ENCODE data around the gene FUCA2. TPM values are rescaled to one million over a fixed set of nuclear protein-coding genes. Genes with fewer than 3 reads are reported as not detected.

The FUCA2 gene
- total RNA-seq, 1 donor from 2014 or later: 64.0 TPM

DNA sequence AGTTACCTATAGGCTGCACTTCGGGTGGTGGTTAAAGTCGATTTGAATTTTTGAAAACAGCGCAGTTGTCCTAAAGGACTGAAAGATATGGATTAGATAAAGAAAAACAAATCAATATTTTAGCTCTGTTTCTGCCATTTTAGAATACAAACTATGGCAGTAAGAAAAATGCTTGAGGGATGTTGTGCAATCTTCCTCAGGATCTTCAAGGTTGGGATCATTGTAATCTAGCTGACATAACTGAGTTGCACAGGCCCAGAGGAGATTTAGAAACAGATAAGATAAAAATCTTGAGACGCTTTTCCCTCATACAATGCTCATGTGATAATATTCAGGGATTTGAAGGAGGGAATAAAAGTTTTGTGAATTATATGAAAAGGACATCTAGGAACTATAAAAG, 60.0 kb downstream of the FUCA2 start:
- Mint-ChIP-seq H3K4me1 (ENCODE audit: low read depth, unreplicated experiment) (peaks cover 5% of the 10 kb centered on the region), H3K36me3 (ENCODE audit: low read depth, unreplicated experiment) (no peaks in the 10 kb centered on the region), H3K9me3 (ENCODE audit: unreplicated experiment) (no peaks in the 10 kb centered on the region), H3K4me3 (ENCODE audit: unreplicated experiment) (peak overlapping the region; percentile 99), H3K27me3 (ENCODE audit: low read depth, unreplicated experiment) (no peaks in the 10 kb centered on the region), H3K27ac (ENCODE audit: unreplicated experiment) (peak overlapping the region; percentile 88)
- Histone ChIP-seq H3K4me3 (ENCODE audit: insufficient read depth, low read depth, low read length) (peak overlapping the region; percentile 94), H3K9ac (ENCODE audit: low read length) (peak overlapping the region; percentile 96), H3K27ac (ENCODE audit: low read depth, low read length) (peak overlapping the region; percentile 86), H4K20me1 (ENCODE audit: insufficient read depth, low read length) (no peaks in the 10 kb centered on the region), H2AFZ (ENCODE audit: low read depth, low read length) (peak overlapping the region; percentile 91), H3K36me3 (ENCODE audit: insufficient read depth, low read length) (no peaks in the 10 kb centered on the region), H3K9me3 (ENCODE audit: insufficient read depth, low read depth, low read length) (no peaks in the 10 kb centered on the region), H3K4me1 (ENCODE audit: insufficient read depth, low read length) (peaks cover 15% of the 10 kb centered on the region), H3K4me2 (ENCODE audit: low read length) (peak overlapping the region; percentile 89), H3K79me2 (ENCODE audit: insufficient read depth, low read length) (peaks cover 56% of the 10 kb centered on the region), H3K27me3 (ENCODE audit: insufficient read depth, low read length) (no peaks in the 10 kb centered on the region)
- FAIRE-seq (no peak), DNase-seq (ENCODE audit: low read depth) (no peak)
- no peak for TF ChIP-seq EZH2 (IDR thresholded peaks at IDR 0.05; ENCODE audit: insufficient read depth, low read length)

DNA sequence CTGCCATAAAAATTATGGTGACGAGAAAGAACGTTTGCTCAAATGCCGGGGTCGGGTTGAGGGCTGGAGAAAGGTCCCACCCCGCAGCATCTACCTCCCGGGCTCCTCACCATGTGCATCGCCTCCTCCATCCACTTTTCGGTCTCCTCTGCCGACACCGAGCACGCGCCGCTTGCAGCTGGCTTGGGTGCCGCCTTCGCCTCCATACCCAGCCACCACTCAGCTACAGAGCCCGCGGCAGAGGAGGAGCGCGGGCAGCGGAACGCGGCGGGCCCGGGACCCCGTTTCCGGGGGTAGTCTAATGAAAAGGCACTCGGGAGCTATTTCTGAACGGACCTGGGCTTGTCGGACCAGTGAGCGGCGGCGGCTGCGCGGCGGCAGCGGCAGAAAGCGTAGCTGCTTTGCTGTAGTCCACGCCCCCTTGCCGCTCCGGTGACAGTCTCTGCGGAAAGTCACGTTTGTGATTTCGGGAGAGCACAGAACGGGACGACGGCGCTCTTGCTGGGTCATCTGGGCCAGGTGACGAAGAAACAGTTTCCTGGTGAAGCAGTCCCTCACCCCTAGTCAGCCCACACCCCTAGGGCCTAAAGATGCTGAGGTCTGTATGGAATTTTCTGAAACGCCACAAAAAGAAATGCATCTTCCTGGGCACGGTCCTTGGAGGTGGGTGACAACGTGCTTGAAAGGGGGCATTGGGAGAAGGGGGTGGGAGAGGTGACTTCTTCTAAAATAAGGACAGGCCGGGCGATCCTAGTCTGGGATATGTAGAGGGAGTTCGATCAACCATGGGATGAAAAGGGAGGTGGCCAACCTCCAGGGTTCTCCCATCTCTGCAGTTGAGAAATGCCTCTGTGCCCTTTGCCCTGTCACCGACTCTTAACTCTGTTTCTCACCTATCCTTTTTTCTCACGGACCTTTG, 60.8 kb downstream of the FUCA2 start, which contains the start of the genes ADAT2 and PEX3:
Gene ADAT2 (minus strand): TSS at position 243 of the 919 bp plus-strand sequence. CDS start 37 bp downstream, at position 206.
Gene PEX3 (plus strand): TSS at position 353 of the 919 bp plus-strand sequence. CDS start 238 bp downstream, at position 591.
- H3K4me3 ChIP-seq (ENCODE audit: insufficient read depth, low read depth, low read length): peak within 1 kb of the TSS; percentile 94
- DNase-seq (ENCODE audit: low read depth): peak; percentile 89
- peak within 1 kb of the TSS; percentile 96 for H3K9ac ChIP-seq (ENCODE audit: low read length)
- Mint-ChIP-seq H3K4me3 (ENCODE audit: unreplicated experiment) (peak within 1 kb of the TSS; percentile 99), H3K36me3 (ENCODE audit: low read depth, unreplicated experiment) (no peaks in the 10 kb centered on the region), H3K27me3 (ENCODE audit: low read depth, unreplicated experiment) (no peaks in the 10 kb centered on the region), H3K9me3 (ENCODE audit: unreplicated experiment) (no peaks in the 10 kb centered on the region), H3K27ac (ENCODE audit: unreplicated experiment) (peak within 1 kb of the TSS; percentile 88), H3K4me1 (ENCODE audit: low read depth, unreplicated experiment) (peaks cover 4% of the 10 kb centered on the region)
- peaks cover 15% of the 10 kb centered on the region for H3K4me1 ChIP-seq (ENCODE audit: insufficient read depth, low read length)
- H4K20me1 ChIP-seq (ENCODE audit: insufficient read depth, low read length): no peaks in the 10 kb centered on the region
- H3K27ac ChIP-seq (ENCODE audit: low read depth, low read length): peak within 1 kb of the TSS; percentile 86
- H3K36me3 ChIP-seq (ENCODE audit: insufficient read depth, low read length): no peaks in the 10 kb centered on the region
- peak within 1 kb of the TSS; percentile 91 for H2AFZ ChIP-seq (ENCODE audit: low read depth, low read length)
- FAIRE-seq: no peak
- H3K9me3 ChIP-seq (ENCODE audit: insufficient read depth, low read depth, low read length): no peaks in the 10 kb centered on the region
- peaks cover 54% of the 10 kb centered on the region for H3K79me2 ChIP-seq (ENCODE audit: insufficient read depth, low read length)
- no peak for TF ChIP-seq EZH2 (IDR thresholded peaks at IDR 0.05; ENCODE audit: insufficient read depth, low read length)
- TF ChIP-seq, protein P1, sequence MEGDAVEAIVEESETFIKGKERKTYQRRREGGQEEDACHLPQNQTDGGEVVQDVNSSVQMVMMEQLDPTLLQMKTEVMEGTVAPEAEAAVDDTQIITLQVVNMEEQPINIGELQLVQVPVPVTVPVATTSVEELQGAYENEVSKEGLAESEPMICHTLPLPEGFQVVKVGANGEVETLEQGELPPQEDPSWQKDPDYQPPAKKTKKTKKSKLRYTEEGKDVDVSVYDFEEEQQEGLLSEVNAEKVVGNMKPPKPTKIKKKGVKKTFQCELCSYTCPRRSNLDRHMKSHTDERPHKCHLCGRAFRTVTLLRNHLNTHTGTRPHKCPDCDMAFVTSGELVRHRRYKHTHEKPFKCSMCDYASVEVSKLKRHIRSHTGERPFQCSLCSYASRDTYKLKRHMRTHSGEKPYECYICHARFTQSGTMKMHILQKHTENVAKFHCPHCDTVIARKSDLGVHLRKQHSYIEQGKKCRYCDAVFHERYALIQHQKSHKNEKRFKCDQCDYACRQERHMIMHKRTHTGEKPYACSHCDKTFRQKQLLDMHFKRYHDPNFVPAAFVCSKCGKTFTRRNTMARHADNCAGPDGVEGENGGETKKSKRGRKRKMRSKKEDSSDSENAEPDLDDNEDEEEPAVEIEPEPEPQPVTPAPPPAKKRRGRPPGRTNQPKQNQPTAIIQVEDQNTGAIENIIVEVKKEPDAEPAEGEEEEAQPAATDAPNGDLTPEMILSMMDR (IDR thresholded peaks at IDR 0.05; ENCODE audit: insufficient read depth, low read depth, low read length): no peak
- no peaks in the 10 kb centered on the region for H3K27me3 ChIP-seq (ENCODE audit: insufficient read depth, low read length)
- H3K4me2 ChIP-seq (ENCODE audit: low read length): peak within 1 kb of the TSS; percentile 89

DNA sequence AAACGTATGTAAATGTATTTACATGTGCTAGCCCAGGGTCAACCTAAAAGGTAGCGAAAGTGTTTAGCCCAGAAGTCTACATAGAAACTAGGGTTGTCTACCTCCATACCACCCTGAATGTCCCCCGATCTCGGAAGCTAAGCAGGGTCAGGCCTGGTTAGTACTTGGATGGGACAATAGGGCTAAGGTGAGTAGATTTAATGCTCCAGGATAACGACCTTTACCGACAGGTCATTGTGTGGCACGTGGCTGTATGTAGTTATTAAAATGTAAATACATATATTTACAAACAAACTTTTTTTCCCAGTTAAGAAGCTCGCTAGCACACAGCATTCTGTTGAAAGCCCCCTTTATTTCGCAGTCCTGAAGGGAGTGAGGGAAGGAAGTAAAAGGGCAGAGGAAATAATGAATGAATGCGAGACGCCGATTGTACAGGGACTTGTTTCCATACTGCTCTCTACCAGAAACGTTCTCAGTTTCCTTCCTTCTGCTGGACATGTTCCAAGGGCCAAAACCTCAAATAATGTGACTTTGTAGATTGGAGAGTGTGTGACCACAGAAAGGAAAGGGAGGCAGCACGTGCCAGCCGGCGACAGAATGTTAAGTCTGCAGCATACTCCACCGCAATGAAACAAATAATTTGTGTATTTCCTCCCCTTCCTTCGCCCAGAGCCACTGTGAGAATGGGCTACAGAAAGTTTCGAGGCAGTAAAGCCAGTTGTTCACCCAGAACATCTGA, 61.6 kb downstream of the FUCA2 start:
- DNase-seq (ENCODE audit: low read depth) (peak; percentile 26), FAIRE-seq (no peak)
- Histone ChIP-seq H3K27ac (ENCODE audit: low read depth, low read length) (peak overlapping the region; percentile 86), H3K4me3 (ENCODE audit: insufficient read depth, low read depth, low read length) (peak overlapping the region; percentile 94), H2AFZ (ENCODE audit: low read depth, low read length) (peak overlapping the region; percentile 91), H3K9ac (ENCODE audit: low read length) (peak overlapping the region; percentile 96), H3K79me2 (ENCODE audit: insufficient read depth, low read length) (peaks cover 57% of the 10 kb centered on the region), H3K9me3 (ENCODE audit: insufficient read depth, low read depth, low read length) (no peaks in the 10 kb centered on the region), H3K36me3 (ENCODE audit: insufficient read depth, low read length) (no peaks in the 10 kb centered on the region), H3K27me3 (ENCODE audit: insufficient read depth, low read length) (no peaks in the 10 kb centered on the region), H3K4me2 (ENCODE audit: low read length) (peak overlapping the region; percentile 89), H3K4me1 (ENCODE audit: insufficient read depth, low read length) (peaks cover 15% of the 10 kb centered on the region), H4K20me1 (ENCODE audit: insufficient read depth, low read length) (no peaks in the 10 kb centered on the region)
- H3K36me3 Mint-ChIP-seq (ENCODE audit: low read depth, unreplicated experiment): no peaks in the 10 kb centered on the region
- H3K27ac Mint-ChIP-seq (ENCODE audit: unreplicated experiment): peak overlapping the region; percentile 88
- peak overlapping the region; percentile 99 for H3K4me3 Mint-ChIP-seq (ENCODE audit: unreplicated experiment)
- H3K9me3 Mint-ChIP-seq (ENCODE audit: unreplicated experiment): no peaks in the 10 kb centered on the region
- no peaks in the 10 kb centered on the region for H3K27me3 Mint-ChIP-seq (ENCODE audit: low read depth, unreplicated experiment)
- H3K4me1 Mint-ChIP-seq (ENCODE audit: low read depth, unreplicated experiment): peaks cover 4% of the 10 kb centered on the region
- TF ChIP-seq, protein P1 (IDR thresholded peaks at IDR 0.05; ENCODE audit: insufficient read depth, low read depth, low read length): no peak
- no peak for TF ChIP-seq EZH2 (IDR thresholded peaks at IDR 0.05; ENCODE audit: insufficient read depth, low read length)
